NCI-H1092 (cell line): ENCODE data around the gene TMEM238.
"Not testable (repeated sequence)": the region's sequence is repeated elsewhere in the genome, so short reads cannot be mapped to it uniquely, and the experiment has no call there.

Source experiments
- DNase-seq: peaks from one replicate; lab custom pipeline; 2025; lab: John Stamatoyannopoulos, UW

TMEM238 gene

DNA sequence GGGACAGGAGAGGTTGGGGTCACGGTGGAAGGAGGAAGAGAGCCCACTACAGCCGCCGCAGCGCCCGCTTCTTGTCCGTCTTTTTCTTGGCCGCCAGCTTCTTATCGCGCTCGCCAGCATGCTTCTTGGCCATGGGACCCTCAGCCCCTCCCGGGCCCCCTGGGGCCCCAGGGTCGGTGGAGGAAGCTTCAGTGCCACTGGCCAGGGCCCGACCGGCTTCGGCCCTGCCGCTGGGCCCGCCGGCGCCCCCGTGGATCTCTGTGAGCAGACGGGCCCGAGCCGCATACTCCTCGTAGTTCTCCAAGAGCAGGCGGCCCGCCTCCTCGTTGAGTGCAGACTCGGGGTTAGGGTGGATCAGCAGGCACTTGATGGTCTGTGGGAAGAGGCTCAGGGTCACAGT, 17.3 kb upstream of the TMEM238 start:
- not testable (repeated sequence) for DNase-seq

DNA sequence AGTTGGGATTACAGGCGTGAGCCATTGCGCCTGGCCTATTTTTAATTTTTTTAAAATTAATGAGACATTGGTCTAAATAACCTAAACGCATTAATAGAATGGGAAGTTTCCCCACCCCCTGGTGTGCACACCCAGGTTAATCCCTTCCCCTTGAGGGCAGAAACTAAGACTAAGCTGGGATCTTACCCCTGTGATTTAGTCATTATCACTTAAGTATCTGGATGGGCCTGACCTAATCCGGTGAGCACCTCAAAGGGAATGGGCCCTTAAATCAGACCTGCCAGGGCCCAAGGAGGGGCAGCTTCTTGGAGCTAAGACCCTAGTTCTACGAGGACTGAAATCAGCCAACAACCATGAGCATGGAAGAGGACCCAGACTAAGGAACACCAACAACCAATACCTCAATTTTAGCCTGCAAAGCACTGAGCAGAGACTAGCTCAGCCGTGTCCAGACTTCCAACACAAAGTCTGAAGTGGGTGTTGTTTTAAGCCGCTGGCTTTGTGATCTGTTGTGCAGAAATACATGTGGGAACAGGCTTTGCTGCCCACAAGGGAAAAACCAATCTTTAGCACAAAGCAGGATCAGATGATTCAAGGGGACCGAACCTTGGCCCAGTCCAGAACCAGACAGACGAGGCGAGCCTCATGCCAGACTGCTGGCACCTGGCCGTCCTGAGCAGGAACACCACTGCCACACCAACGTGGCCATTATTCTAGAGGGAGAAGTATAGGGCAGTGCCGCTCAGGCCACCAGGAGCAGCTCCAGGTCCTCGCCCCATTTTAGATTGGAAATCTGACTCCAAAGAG, 16.4 kb upstream of the TMEM238 start:
- no peak for DNase-seq

DNA sequence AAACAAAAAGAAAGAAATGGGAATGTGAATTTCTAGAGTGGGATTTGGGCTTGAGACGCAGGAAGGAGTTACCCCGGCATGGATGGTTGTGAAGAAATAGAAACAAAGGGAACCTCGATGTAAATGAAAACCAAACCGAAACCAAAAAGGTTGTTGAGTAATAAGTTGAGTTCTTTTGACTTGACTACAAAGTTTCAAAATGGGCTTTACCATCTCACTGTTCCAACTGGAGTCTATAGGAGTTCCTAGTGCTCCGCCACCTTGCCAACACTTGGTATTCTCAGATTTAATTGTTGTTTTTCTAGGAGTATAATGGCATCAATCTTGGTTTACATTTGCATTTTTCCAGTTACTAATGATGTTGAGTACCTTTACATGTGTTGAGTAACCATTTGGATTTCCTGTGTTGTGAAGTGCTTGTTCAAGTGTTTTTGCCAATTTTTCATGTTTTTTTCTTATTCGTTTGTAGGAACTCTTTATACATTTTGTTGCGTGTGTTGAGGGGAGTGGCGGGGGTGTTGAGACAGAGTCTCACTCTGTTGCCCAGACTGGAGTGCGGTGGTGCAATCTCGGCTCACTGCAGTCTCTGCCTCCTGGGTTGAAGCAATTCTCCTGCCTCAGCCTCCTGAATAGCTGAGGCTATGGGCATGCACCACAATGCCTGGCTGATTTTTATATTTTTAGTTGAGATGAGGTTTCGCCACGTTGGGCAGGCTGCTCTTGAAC, 14.3 kb upstream of the TMEM238 start:
- no peak for DNase-seq

DNA sequence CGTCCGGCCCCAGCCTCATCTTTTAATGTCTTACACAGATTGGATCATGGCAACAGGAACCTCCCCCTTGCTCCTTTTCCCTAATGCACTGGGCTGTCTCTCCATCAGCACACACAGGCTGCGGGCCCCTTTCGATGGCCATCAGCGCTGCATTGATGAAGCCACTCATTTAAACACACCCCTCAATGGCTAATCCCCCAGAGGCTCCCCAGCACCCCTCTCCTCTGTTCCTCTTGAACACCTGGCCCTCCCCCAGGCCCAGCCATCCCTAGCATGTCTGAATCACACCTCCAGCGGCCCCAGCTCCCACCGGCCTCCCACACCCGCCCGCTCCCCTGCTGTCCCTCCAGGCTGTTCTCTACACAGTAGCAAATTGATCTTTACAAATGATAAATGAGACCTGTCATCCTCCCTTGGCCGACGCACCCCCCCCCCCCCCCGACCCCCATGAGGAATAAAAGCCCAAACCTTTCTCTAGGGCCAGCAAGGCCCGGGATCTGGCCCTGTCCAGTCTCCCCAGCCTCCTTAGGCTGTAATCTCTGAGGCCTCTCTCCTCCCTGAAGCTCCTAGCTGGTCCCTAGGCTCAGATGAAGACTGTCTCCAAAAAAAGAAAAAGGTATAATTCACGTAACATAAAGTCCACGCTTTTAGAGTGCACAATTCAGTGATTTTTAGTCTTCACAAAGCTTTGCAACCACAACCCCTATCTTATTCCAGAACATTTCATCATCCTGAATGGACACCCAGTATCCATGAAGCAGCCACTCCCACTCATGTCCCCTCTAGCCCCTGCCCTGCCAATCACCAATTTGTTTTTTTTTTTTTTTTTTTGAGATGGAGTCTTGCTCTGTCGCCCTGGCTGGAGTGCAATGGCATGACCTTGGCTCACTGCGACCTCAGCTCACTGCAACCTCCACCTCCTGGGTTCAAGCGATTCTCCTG, 9.0 kb upstream of the TMEM238 start:
- no peak for DNase-seq

DNA sequence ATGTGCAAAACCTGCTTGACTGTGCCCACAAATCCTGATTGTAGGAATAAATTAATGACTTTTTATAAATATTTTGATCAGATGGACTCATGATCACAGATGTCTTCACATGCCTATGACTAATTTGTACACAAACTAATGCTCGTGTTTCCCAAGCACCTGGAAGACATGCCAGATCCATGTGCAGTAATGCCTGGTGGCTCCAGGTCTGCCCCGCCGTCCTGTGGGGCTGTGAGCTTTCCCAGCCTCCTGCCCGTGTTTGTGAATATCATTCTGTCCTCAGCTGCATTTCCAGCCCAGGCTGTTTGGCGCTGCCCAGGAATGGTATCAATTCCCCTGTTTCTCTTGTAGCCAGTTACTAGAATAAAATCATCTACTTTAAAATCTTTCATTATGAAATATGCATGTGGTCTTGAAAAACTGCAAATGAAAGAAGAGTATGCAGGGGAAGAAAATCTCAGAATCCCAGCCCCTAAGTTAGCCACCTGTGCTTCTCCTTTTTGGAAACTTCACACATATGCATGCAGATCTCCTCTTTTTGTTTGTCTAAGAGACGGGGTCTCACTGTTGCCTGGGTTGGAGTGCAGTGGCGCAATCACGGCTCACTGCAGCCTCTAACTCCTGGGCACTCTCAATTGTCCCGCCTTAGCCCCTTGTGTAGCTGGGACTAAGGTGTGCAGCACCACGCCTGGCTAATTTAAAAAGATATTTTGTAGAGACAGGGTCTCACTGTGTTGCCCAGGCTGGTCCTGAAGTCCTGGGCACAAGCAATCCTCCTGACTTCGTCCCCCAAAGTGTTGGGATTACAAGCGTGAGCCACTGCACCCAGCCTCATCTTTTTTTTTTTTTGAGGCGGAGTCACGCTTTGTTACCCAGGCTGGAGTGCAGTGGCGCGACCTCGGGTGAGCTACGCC, 7.9 kb upstream of the TMEM238 start:
- DNase-seq, result no peak

DNA sequence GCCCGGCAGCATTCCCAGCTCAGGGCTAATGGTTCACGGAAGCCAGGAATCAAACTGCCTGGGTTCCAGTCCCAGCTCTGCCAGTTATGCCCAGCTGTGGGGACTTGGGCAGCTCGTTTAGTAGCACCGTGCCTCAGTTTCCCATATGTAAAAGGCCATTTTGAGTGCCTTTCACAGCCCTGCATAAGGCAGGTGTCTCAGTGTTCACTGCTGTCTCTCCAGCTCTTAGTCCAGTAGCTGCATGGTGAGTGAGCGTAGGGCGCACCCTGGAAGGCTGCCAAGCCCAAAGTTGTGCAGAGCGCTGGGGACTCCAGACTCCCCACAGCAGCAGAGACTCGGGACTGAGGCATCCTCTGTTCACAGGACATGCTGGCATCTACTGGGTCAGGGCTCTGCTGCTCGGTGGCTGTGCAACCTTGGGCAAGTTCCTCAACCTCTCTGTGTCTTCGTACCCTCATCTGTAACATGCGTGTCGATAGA, 7.1 kb upstream of the TMEM238 start:
- DNase-seq, result no peak

DNA sequence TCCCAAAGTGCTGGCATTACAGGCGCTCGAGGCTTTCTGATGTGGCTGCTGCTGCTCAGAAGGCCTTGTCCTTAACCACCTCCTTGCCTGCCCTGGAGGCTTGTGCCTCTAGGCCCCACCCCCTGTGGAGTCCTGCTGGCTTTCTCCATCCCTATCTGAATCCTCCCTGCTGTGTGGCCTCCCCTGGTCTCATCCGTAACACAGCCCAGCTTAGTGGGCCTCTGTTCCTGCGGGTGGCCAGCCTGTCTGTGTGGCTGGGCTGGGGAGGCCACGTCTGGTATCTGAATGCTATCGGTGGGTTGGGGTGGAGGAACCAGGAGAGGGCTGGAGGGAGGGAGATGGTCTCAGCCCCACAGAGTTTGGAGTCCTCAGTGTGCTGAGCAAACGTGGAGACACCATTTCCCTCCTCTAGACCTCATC, 6.4 kb upstream of the TMEM238 start:
- DNase-seq, result no peak

DNA sequence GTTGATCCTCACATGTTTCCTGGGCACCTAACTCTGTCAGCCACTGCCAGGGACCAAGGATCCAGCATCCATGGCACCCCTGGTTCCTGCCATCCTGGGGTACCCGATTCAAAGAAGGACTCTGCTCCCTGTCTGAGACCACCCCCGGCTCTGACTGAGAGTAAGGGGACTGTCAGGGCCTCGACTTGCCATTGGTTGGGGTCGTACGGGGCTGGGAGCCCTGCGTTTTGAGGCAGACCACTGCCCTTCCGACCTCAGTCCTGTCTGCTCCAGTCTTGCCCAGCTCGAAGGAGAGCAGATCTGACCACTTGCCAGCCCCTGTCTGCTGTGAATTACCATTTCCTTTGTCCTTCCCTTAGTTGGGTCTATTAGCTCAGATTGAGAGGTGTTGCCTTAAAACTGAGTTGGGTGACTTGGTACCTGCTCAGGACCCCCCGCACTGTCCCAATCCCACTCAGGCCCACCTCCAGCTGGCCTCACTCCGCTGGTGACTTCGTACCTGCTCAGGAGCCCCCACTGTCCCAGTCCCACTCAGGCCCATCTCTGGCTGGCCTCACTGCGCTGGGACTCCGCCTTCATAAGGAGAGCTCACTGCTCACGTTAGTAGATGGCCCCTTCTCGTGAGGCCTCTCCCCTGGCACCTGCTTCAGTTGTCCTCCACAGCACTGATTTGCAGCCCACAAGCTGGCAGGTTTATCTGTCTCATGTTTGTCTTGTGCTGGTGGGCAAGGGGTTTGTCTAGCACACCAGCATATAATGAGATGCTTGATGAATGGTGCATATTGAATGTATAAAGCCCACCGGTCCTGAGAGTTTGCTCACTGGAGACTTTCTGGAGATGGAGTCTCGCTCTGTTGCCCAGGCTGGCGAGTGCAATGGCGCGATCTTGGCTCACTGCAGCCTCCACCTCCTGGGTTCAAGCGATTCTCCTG, 5.6 kb upstream of the TMEM238 start:
- no peak for DNase-seq

DNA sequence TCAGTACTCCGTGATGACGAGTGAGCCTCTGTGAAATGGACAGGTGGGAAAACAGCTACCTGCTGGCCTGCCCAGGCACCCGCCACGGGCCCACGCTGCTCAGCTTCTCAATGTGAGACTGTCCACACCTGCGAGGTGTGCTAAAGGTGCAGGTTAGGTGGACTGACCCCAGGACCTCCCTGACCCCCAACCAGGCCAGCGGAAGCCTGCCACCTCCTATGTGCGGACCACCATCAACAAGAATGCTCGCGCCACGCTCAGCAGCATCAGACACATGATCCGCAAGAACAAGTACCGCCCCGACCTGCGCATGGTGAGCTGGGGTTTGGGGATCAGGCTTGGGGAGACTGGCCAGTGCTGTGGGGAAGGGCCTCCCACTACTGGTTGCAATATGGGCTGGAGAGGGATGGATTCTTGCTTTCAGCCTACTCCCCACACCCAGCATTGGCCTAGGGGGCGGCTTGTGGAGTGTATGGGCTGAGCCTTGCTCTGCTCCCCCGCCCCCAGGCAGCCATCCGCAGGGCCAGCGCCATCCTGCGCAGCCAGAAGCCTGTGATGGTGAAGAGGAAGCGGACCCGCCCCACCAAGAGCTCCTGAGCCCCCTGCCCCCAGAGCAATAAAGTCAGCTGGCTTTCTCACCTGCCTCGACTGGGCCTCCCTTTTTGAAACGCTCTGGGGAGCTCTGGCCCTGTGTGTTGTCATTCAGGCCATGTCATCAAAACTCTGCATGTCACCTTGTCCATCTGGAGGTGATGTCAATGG, 3.8 kb upstream of the TMEM238 start:
- DNase-seq, result no peak

DNA sequence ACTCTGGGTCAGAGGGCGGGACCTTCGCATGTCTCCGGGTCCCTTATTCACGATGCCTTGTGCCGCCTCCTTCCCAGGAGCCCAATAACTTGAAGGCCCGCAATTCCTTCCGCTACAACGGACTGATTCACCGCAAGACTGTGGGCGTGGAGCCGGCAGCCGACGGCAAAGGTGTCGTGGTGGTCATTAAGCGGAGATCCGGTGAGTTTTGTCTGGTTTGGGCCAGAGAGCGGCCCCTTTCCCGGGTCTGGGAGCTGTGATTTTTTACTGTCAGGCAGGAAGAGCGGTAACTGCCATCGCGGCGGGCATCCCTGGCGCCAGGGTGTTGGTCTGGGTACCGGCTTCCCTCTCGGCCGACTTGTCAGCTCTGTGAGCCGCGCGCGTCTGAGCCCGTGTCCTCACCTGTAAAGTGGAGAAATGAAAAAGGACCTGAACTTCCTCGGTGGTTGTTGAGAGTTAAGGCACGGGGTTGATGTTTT, 2.4 kb upstream of the TMEM238 start:
- no peak for DNase-seq

DNA sequence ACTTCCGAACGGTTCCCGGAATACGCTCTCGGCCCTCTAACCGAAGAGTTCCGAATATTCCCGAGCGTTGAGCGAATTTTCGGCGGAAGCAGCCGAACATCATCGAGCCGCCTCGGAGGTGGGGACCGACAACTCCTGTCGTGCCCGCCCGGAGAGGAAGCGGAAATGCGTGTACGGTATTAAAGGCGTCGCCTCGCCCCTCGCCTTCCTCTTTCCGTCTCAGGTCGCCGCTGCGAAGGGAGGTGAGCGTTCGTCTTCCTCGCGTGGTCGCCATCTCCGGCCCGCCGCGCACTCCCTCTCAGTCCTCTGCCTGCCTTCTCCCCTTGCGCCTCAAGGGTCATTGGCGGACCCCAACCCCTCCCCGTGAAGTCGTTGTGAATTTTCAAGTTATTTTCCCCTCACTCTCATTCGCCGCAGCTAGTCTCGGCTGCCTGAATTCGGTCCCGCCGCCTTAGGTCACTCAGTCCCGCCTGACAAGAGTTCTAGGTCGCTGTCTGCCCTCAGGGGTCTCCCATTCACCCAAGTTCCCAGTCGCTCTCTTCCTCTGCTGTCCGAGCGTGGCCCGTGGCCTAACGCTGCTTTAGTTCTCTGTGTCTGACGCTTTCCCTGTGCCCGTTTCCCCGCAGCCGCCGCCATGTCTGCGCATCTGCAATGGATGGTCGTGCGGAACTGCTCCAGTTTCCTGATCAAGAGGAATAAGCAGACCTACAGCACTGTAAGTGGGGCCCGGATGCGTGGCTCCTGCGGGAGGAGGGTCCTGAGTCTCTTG, 1.8 kb upstream of the TMEM238 start, which contains the start of gene RPL28:
Gene RPL28, plus strand, starts transcription at position 209 of the 769 bp plus-strand sequence. Its CDS starts 426 bp downstream, at position 635.
- peak; percentile 96 for DNase-seq

DNA sequence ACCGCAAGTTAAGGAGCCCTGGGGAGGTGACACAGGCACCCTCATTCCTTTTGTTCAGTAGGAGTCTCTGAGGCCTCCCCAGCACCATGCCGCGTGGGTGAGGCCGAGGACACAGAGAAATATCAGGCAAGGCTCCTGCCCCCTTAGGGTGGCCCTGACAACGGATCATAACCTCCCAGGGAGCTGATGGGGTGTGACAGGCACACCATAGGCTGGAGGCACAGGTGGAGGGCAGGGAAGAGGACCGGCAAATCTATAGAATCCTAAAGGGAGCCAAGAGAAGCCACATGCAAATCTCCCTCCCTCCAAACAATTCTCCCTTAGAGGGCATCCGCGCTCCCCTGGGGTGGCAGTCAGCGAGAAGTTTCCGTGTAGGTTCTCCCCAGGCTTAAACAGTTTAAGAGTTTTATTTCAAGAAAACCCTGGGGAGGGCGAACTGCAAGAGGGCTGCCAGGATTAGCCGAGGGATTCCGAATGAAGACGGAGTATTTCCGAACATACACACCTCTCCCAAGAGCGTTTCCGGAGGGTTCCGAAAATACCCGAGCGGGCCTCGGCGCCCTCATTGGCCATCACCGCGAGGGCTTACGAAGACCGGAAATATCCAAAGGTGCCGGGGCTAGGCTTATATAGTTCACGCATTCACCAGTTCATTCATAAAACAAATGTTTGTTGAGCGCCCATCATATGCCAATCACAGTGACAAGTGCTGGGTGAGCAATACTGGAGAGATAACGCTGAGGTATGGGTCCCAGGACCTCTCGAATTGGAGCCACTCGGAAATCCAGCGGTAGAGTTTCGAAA, 1.0 kb upstream of the TMEM238 start:
- peak; percentile 91 for DNase-seq

DNA sequence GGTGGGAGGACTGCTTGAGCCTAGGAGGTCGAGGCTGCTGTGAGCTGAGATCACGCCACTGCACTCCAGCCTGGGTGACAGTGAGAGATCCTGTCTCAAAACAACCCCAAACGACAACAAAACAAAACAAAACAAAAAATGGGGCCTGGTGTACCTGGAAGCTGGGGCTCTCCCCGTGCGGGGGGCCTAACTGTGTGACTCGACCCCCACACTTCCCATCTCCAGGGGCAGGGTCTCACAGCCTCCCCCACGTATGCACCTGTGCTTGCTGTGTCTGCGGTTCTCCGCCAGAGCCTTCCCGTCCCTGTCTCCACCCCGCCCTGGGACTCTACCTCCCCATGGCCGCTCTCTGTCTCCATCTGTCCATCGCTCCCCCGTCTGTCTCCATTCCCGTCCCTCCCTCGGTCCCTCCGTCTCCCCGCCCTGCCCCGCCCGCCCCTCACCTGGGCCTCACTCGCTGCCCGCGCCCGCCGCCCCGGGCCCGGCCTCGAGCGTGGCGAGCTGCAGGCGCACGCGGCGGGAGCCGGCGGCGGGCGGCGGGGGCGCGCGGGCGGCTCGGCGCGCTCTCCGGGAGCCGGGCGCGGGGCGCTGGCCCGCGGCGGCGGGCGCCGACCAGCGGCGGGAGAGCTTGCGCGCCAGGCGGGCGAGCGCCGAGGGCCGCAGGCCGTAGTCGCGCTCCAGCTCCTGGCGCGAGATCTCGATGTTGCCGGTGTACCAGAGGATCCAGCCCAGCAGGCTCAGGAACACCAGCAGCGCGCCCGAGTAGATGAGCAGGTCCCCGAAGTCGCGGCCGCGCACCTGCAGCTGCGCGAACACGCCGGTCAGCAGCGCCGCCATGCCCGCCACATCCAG, 587 bp downstream of the TMEM238 start:
- DNase-seq, result peak; percentile 31

DNA sequence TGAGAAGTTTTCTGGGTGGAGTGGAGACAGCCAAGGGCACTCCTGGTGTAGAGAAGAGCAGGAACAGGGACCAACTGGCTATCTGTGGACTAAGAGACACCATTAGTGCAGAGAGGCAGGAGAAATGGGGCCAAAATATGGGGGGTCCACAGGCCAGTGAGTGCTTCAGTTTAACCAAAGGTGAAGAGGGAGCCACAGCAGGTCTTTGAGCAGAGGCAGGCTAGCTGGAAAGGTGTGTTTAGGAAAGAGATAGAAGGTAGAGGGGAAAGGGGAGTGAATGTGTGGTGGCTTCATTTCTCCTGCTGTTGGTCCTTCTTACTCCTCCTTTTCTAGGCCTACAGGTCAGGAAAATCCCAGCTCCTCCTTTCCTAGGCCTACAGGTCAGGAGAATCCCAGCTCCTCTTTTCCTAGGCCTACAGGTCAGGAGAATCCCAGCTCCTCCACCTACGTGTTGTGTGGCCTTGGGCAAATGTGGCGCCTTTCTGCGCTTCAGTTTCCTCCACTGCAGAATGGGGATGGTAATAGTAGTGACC, 1.5 kb downstream of the TMEM238 start:
- DNase-seq, result no peak

DNA sequence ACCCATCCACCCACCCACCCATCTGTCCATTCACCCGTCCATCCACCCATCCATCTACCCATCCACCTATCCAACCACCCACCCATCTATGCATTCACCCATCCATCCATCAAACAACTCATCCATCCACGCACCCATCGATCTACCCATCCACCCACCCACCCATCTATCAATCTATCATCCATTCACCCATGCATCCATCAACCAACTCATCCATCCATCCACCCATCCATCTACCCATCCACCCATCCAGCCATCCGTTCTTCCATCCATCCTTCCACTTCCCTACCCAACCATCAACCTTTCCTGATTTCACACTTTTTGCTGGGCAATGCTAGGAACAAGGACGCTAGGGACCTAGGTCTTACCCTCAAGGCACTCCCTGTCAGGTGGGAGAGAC, 2.1 kb downstream of the TMEM238 start:
- no peak for DNase-seq

DNA sequence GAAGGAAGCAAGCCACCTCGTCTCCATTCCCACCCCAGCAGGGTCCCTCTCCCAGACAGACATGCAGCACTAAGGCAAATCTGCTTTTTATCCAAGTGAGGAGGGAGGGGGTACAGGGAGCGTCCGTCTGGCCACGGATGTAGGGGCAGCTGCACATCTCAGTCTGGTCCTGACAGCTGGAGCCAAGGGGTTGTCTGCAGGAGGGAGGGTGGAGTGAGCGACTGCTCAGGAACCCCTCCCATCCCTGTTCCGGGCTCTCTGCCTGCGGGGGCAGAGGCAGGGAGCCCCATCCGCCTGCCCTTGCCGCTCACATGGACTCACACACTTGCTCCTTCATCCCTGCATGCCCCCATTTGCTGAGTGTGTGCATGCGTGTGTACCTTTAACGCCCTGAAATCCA, 4.9 kb downstream of the TMEM238 start:
- DNase-seq, result no peak
